Mesenchymal stem cell (in vitro differentiated cells and primary cell): ENCODE results near the gene HOXB4.
"Not testable (repeated sequence)": the region's sequence is repeated elsewhere in the genome, so short reads cannot be mapped to it uniquely, and the experiment has no call there.

Experiments
- DNase-seq: peaks from one replicate; pipeline ENCODE4 v3.0.0-alpha.2; 2013
- H2AFZ ChIP-seq: one replicate; pipeline ENCODE4 v1.6.1; 2013; ENCODE audit warnings: low read depth, mild to moderate bottlenecking, control low read depth, inconsistent platforms, low read length, moderate library complexity
- H2AK5ac ChIP-seq: 2 replicates; pipeline ENCODE4 v1.6.1; 2013; ENCODE audit warnings: low read length, moderate library complexity, mild to moderate bottlenecking, inconsistent platforms; ENCODE audit not compliant: severe bottlenecking
- H2BK120ac ChIP-seq: one replicate; pipeline ENCODE4 v1.6.1; 2013; ENCODE audit warnings: low read depth, mild to moderate bottlenecking, inconsistent platforms, low read length, moderate library complexity
- H2BK12ac ChIP-seq, 2 experiments: one replicate each; pipeline ENCODE4 v1.6.1; 2013; ENCODE audit warnings: inconsistent platforms in 2 of 2, low read length in 2 of 2, mild to moderate bottlenecking in 2 of 2, moderate library complexity in 2 of 2, control low read depth in 1 of 2
- H2BK15ac ChIP-seq: one replicate; pipeline ENCODE4 v1.6.1; 2013; ENCODE audit warnings: mild to moderate bottlenecking, low read depth, inconsistent platforms; ENCODE audit not compliant: poor library complexity, severe bottlenecking
- H2BK5ac ChIP-seq: 2 replicates; pipeline ENCODE4 v1.6.1; 2013; ENCODE audit warnings: low read depth, mild to moderate bottlenecking, low read length, control low read depth, inconsistent platforms; ENCODE audit not compliant: poor library complexity, severe bottlenecking
- H3K14ac ChIP-seq, 2 experiments: one replicate each; pipeline ENCODE4 v1.6.1; 2013; ENCODE audit warnings: inconsistent platforms in 2 of 2, low read length in 2 of 2, control low read depth in 1 of 2, mild to moderate bottlenecking in 1 of 2, moderate library complexity in 1 of 2
- H3K18ac ChIP-seq, 2 experiments: one replicate each; pipeline ENCODE4 v1.6.1; 2013; ENCODE audit warnings: inconsistent platforms in 2 of 2, low read length in 2 of 2, control low read depth in 1 of 2, low read depth in 1 of 2, mild to moderate bottlenecking in 1 of 2
- H3K23ac ChIP-seq, 2 experiments: one replicate each; pipeline ENCODE4 v1.6.1; 2013; ENCODE audit warnings: inconsistent platforms in 2 of 2, low read length in 2 of 2, mild to moderate bottlenecking in 2 of 2, moderate library complexity in 2 of 2, control low read depth in 1 of 2
- H3K27ac ChIP-seq: 2 replicates; pipeline ENCODE4 v1.5.1; 2013; ENCODE audit warnings: mild to moderate bottlenecking, moderate library complexity, low read length, control low read depth, inconsistent platforms; ENCODE audit not compliant: poor library complexity, severe bottlenecking
- H3K27me3 ChIP-seq, 2 experiments: 2 replicates each; pipeline versions ENCODE4 v1.6.1 to v1.7.0; 2013; ENCODE audit warnings: low read length in 2 of 2, mild to moderate bottlenecking in 2 of 2, moderate library complexity in 2 of 2, control low read depth in 1 of 2, inconsistent platforms in 1 of 2; ENCODE audit not compliant: control insufficient read depth in 1 of 2, insufficient read depth in 1 of 2
- H3K36me3 ChIP-seq, 2 experiments: 2 replicates each; pipeline versions ENCODE4 v1.6.1 to v1.7.0; 2013; ENCODE audit warnings: low read length in 2 of 2, control low read depth in 1 of 2, inconsistent platforms in 1 of 2, low read depth in 1 of 2, mild to moderate bottlenecking in 1 of 2; ENCODE audit not compliant: insufficient read depth in 2 of 2, control insufficient read depth in 1 of 2
- H3K4ac ChIP-seq, 2 experiments: one replicate each; pipeline ENCODE4 v1.6.1; 2013; ENCODE audit warnings: inconsistent platforms in 2 of 2, low read length in 2 of 2, mild to moderate bottlenecking in 2 of 2, moderate library complexity in 2 of 2, control low read depth in 1 of 2, low read depth in 1 of 2
- H3K4me1 ChIP-seq: 2 replicates; pipeline ENCODE4 v1.6.1; 2013; ENCODE audit warnings: low read depth, low read length, control low read depth; ENCODE audit not compliant: control insufficient read depth, insufficient read depth
- H3K4me2 ChIP-seq: 2 replicates; pipeline ENCODE4 v1.6.1; 2013; ENCODE audit warnings: low read length, mild to moderate bottlenecking, inconsistent platforms; ENCODE audit not compliant: poor library complexity, severe bottlenecking
- H3K4me3 ChIP-seq, 2 experiments: 2 replicates each; pipeline versions ENCODE4 v1.5.1 to v1.7.0; 2013; ENCODE audit warnings: low read length in 2 of 2, mild to moderate bottlenecking in 2 of 2, control low read depth in 1 of 2, low read depth in 1 of 2; ENCODE audit not compliant: insufficient read depth in 1 of 2
- H3K79me1 ChIP-seq: replicated peaks from 2 replicates; pipeline ENCODE4 v1.6.1; 2013; ENCODE audit warnings: mild to moderate bottlenecking, control low read depth, low read length, inconsistent platforms; ENCODE audit not compliant: poor library complexity, severe bottlenecking
- H3K9ac ChIP-seq: 2 replicates; pipeline ENCODE4 v1.7.0; 2013; ENCODE audit warnings: mild to moderate bottlenecking, low read length, moderate library complexity
- H3K9me3 ChIP-seq: 2 replicates; pipeline ENCODE4 v1.7.0; 2013; ENCODE audit warnings: mild to moderate bottlenecking, low read length; ENCODE audit not compliant: control insufficient read depth
- H4K8ac ChIP-seq: one replicate; pipeline ENCODE4 v1.6.1; 2013; ENCODE audit warnings: inconsistent platforms, mild to moderate bottlenecking, low read length, moderate library complexity
- H4K91ac ChIP-seq: one replicate; pipeline ENCODE4 v1.6.1; 2013; ENCODE audit warnings: mild to moderate bottlenecking, low read length, inconsistent platforms
- WGBS: methylation state at CpG from one replicate; pipeline ENCODE4 v1.1.7; 2013; ENCODE audit warnings: mixed read lengths; 5-methylcytosine and 5-hydroxymethylcytosine counted together

The HOXB4 gene

GRCh38 chr17:48535793-48536559 lies 42.2 kb downstream of the HOXB4 start:
- H3K4me2 ChIP-seq, H4K91ac ChIP-seq, H2BK12ac ChIP-seq, H3K27ac ChIP-seq, H3K18ac ChIP-seq, H3K79me1 ChIP-seq, H2BK120ac ChIP-seq, H2AFZ ChIP-seq, H3K14ac ChIP-seq, H3K36me3 ChIP-seq, H3K9me3 ChIP-seq, H3K4me1 ChIP-seq, H3K27me3 ChIP-seq, H3K4me3 ChIP-seq, H2BK5ac ChIP-seq, H3K4ac ChIP-seq, H4K8ac ChIP-seq, H2AK5ac ChIP-seq, H3K23ac ChIP-seq, DNase-seq, H2BK15ac ChIP-seq: not testable (repeated sequence)
- 96% methylated on average over 4 of the region's 9 CpGs for WGBS
- H3K9ac ChIP-seq: peak overlapping the region; percentile 67

GRCh38 chr17:48532261-48532660 lies 45.9 kb downstream of the HOXB4 start:
- H3K4ac ChIP-seq: no peak overlapping the region
- no peak overlapping the region for H3K23ac ChIP-seq
- no peak for DNase-seq
- no peak overlapping the region for H2BK120ac ChIP-seq
- WGBS: 79% methylated on average over 8 of the region's 8 CpGs
- no peak overlapping the region for H3K9ac ChIP-seq
- H2AK5ac ChIP-seq: no peak overlapping the region
- no peaks in the 10 kb centered on the region for H3K36me3 ChIP-seq
- H4K91ac ChIP-seq: no peak overlapping the region
- H2BK5ac ChIP-seq: no peak overlapping the region
- H3K14ac ChIP-seq: no peak overlapping the region
- H3K27ac ChIP-seq: no peak overlapping the region
- H3K4me1 ChIP-seq: peaks cover 8% of the 10 kb centered on the region
- peaks cover 0 to 13% of the 10 kb centered on the region in 2 experiments for H3K27me3 ChIP-seq
- no peak overlapping the region for H2AFZ ChIP-seq
- H2BK12ac ChIP-seq: no peak overlapping the region
- no peak overlapping the region for H3K4me3 ChIP-seq
- H4K8ac ChIP-seq: no peak overlapping the region
- H3K9me3 ChIP-seq: no peaks in the 10 kb centered on the region
- no peaks in the 10 kb centered on the region for H3K79me1 ChIP-seq
- no peak overlapping the region for H3K4me2 ChIP-seq
- H2BK15ac ChIP-seq: no peak overlapping the region
- no peak overlapping the region for H3K18ac ChIP-seq

- H2BK120ac ChIP-seq: peak within 1 kb of the TSS; percentile 15
- H2AFZ ChIP-seq: no peak within 1 kb of the TSS
- no peak within 1 kb of the TSS for H2AK5ac ChIP-seq
- peak within 1 kb of the TSS in 1 of 2 experiments; percentile 16 for H3K18ac ChIP-seq
- no peak for DNase-seq
- H3K23ac ChIP-seq: no peak within 1 kb of the TSS
- no peak within 1 kb of the TSS for H4K8ac ChIP-seq
- H3K27me3 ChIP-seq: peaks cover 9 to 17% of the 10 kb centered on the region in 2 experiments
- H2BK12ac ChIP-seq: peak within 1 kb of the TSS in 1 of 2 experiments; percentile 47
- no peak within 1 kb of the TSS for H3K4me2 ChIP-seq
- peaks cover 13% of the 10 kb centered on the region for H3K4me1 ChIP-seq
- H3K27ac ChIP-seq: no peak within 1 kb of the TSS
- no peaks in the 10 kb centered on the region for H3K79me1 ChIP-seq
- H3K36me3 ChIP-seq: no peaks in the 10 kb centered on the region
- H3K4ac ChIP-seq: no peak within 1 kb of the TSS
- peak within 1 kb of the TSS; percentile 44 for H4K91ac ChIP-seq
- H3K9ac ChIP-seq: no peak within 1 kb of the TSS
- WGBS: 64% methylated on average over 10 of the region's 15 CpGs
- H2BK15ac ChIP-seq: peak within 1 kb of the TSS; percentile 39
- H3K4me3 ChIP-seq: no peak within 1 kb of the TSS
- H2BK5ac ChIP-seq: no peak within 1 kb of the TSS
- no peak within 1 kb of the TSS for H3K14ac ChIP-seq
- H3K9me3 ChIP-seq: no peaks in the 10 kb centered on the region
Observed at GRCh38 chr17:48530887-48531272, 47.3 kb downstream of the HOXB4 start, which contains the start of gene HOXB1. Gene HOXB1 (minus strand): TSS chr17:48531011. CDS start chr17:48530904, 107 bp downstream.

- Histone ChIP-seq H3K36me3 (no peaks in the 10 kb centered on the region), H3K23ac (no peak overlapping the region), H4K91ac (peak overlapping the region; percentile 44), H3K4me2 (no peak overlapping the region), H3K18ac (no peak overlapping the region), H2BK120ac (peak overlapping the region; percentile 15), H3K14ac (no peak overlapping the region), H3K79me1 (no peaks in the 10 kb centered on the region), H2AFZ (no peak overlapping the region), H3K4me3 (no peak overlapping the region), H2BK12ac (peak overlapping the region in 1 of 2 experiments; percentile 47), H4K8ac (no peak overlapping the region), H2AK5ac (no peak overlapping the region), H3K4ac (no peak overlapping the region), H3K9ac (no peak overlapping the region), H2BK5ac (no peak overlapping the region), H3K27me3 (peaks cover 10 to 17% of the 10 kb centered on the region in 2 experiments), H3K9me3 (no peaks in the 10 kb centered on the region), H3K4me1 (peaks cover 13% of the 10 kb centered on the region), H3K27ac (no peak overlapping the region), H2BK15ac (peak overlapping the region; percentile 39)
- no peak for DNase-seq
- WGBS: 66% methylated on average over 37 of the region's 37 CpGs
Observed at GRCh38 chr17:48530208-48530886, 47.8 kb downstream of the HOXB4 start.
